Endodermal cell (in vitro differentiated cells): ENCODE results near the gene IPO11. TPM values are rescaled to one million over a fixed set of nuclear protein-coding genes. Genes with fewer than 3 reads are reported as not detected.

ENCODE experiments used
- DNase-seq: peaks from one replicate; pipeline ENCODE4 v3.0.0-alpha.2; 2017
- H3K27ac ChIP-seq: 2 replicates; pipeline ENCODE4 v1.5.1; 2013; ENCODE audit warnings: mild to moderate bottlenecking, low read depth, low read length, moderate library complexity
- H3K27me3 ChIP-seq: 2 replicates; pipeline ENCODE4 v1.6.1; 2013; ENCODE audit warnings: mild to moderate bottlenecking, low read length, moderate library complexity; ENCODE audit not compliant: insufficient read depth, control insufficient read depth, poor library complexity, severe bottlenecking
- H3K36me3 ChIP-seq: 2 replicates; pipeline ENCODE4 v1.7.0; 2013; ENCODE audit warnings: mild to moderate bottlenecking, low read length, moderate library complexity; ENCODE audit not compliant: control insufficient read depth, insufficient read depth
- H3K4me1 ChIP-seq: one replicate; pipeline ENCODE4 v1.7.0; 2013; ENCODE audit warnings: low read length; ENCODE audit not compliant: control insufficient read depth, insufficient read depth
- H3K4me3 ChIP-seq: 2 replicates; pipeline ENCODE4 v1.5.1; 2013; ENCODE audit warnings: mild to moderate bottlenecking, low read length, moderate library complexity
- H3K9ac ChIP-seq: 2 replicates; pipeline ENCODE4 v1.6.1; 2013; ENCODE audit warnings: mild to moderate bottlenecking, low read length, moderate library complexity; ENCODE audit not compliant: poor library complexity, severe bottlenecking; ENCODE audit errors: extremely low read depth
- H3K9me3 ChIP-seq: 2 replicates; pipeline ENCODE4 v1.6.1; 2013; ENCODE audit warnings: mild to moderate bottlenecking, low read length, moderate library complexity; ENCODE audit not compliant: control insufficient read depth
- H3K27ac Mint-ChIP-seq: 2 replicates; pipeline ENCODE4 v1.8.0; 2020; ENCODE audit warnings: mixed read lengths
- H3K27me3 Mint-ChIP-seq: 2 replicates; pipeline ENCODE4 v1.8.0; 2021; ENCODE audit warnings: mild to moderate bottlenecking, mixed read lengths; ENCODE audit not compliant: insufficient read depth
- H3K36me3 Mint-ChIP-seq: 2 replicates; pipeline ENCODE4 v1.8.0; 2020; ENCODE audit warnings: low read depth, mixed read lengths
- H3K4me1 Mint-ChIP-seq: 2 replicates; pipeline ENCODE4 v1.8.0; 2020; ENCODE audit warnings: mixed read lengths
- H3K4me3 Mint-ChIP-seq: 2 replicates; pipeline ENCODE4 v1.8.0; 2020; ENCODE audit warnings: mild to moderate bottlenecking, moderate library complexity, mixed read lengths
- H3K9me3 Mint-ChIP-seq: 2 replicates; pipeline ENCODE4 v1.8.0; 2020; ENCODE audit warnings: mild to moderate bottlenecking, mixed read lengths
- CTCF ChIP-seq: fragments of 200-600 bp; sonication (generic); conservative IDR thresholded peaks from 2 replicates; pipeline ENCODE4 v1.5.0; 2021; ENCODE audit warnings: antibody characterized with exemption, mild to moderate bottlenecking
- WGBS, 2 experiments: methylation state at CpG; one replicate each; pipeline versions ENCODE4 v1.1.5 to v1.1.7; 2013; ENCODE audit warnings: missing lambda C conversion rate in 2 of 2, mixed read lengths in 1 of 2; ENCODE audit not compliant: insufficient coverage in 1 of 2, insufficient read length in 1 of 2; 5-methylcytosine and 5-hydroxymethylcytosine counted together
- total RNA-seq, 2 donors: library from RNA; stranded (reverse); fragmentation: NEBNext Ultra II Directional in 1 of 2; extraction: Animal tissue kit (Norgen Biotek cat#: 25700) in 1 of 2; gene quantifications; 2 replicates in 1 of 2; 3 replicates in 1 of 2; pipeline ENCODE4 v1.2.1, GENCODE V29; 2021

The IPO11 gene
- total RNA-seq, 2 donors from 2014 or later = 51.6 to 55.8 TPM

GRCh38 chr5:62588668-62589067, 176.1 kb downstream of the IPO11 start:
- 84 to 92% methylated on average over 4 of the region's 4 CpGs for WGBS, 2 experiments

GRCh38 chr5:62589504-62589903, 176.9 kb downstream of the IPO11 start:
- no peak for DNase-seq
- H3K27ac ChIP-seq = no peak overlapping the region
- Mint-ChIP-seq H3K4me1 (peaks cover 16% of the 10 kb centered on the region), H3K27me3 (no peaks in the 10 kb centered on the region), H3K36me3 (peaks cover 32% of the 10 kb centered on the region), H3K9me3 (no peaks in the 10 kb centered on the region), H3K4me3 (no peak overlapping the region), H3K27ac (no peak overlapping the region)
- WGBS, 2 experiments = 90 to 93% methylated on average over 2 of the region's 2 CpGs
- no peak overlapping the region for H3K4me3 ChIP-seq
- H3K36me3 ChIP-seq = peaks cover 17% of the 10 kb centered on the region
- H3K27me3 ChIP-seq = no peaks in the 10 kb centered on the region
- no peaks in the 10 kb centered on the region for H3K9me3 ChIP-seq
- TF ChIP-seq CTCF = peak; percentile 34
- peaks cover 5% of the 10 kb centered on the region for H3K4me1 ChIP-seq
- no peak overlapping the region for H3K9ac ChIP-seq

More at GRCh38 chr5:62588668-62589067, 176.1 kb downstream of the IPO11 start:
- Mint-ChIP-seq H3K27me3 (no peaks in the 10 kb centered on the region), H3K36me3 (peaks cover 32% of the 10 kb centered on the region), H3K9me3 (no peaks in the 10 kb centered on the region), H3K27ac (no peak overlapping the region), H3K4me3 (no peak overlapping the region), H3K4me1 (peaks cover 12% of the 10 kb centered on the region)
- H3K27me3 ChIP-seq = no peaks in the 10 kb centered on the region
- TF ChIP-seq CTCF = no peak
- peaks cover 5% of the 10 kb centered on the region for H3K4me1 ChIP-seq
- peaks cover 14% of the 10 kb centered on the region for H3K36me3 ChIP-seq
- no peak overlapping the region for H3K27ac ChIP-seq
- no peaks in the 10 kb centered on the region for H3K9me3 ChIP-seq
- H3K9ac ChIP-seq = no peak overlapping the region
- H3K4me3 ChIP-seq = no peak overlapping the region
- no peak for DNase-seq

GRCh38 chr5:62590387-62590786, 177.8 kb downstream of the IPO11 start:
- Histone ChIP-seq H3K36me3 (peaks cover 18% of the 10 kb centered on the region), H3K4me1 (peaks cover under 1% of the 10 kb centered on the region), H3K27ac (no peak overlapping the region), H3K27me3 (no peaks in the 10 kb centered on the region), H3K9me3 (no peaks in the 10 kb centered on the region), H3K9ac (no peak overlapping the region), H3K4me3 (no peak overlapping the region)
- Mint-ChIP-seq H3K27ac (no peak overlapping the region), H3K36me3 (peaks cover 32% of the 10 kb centered on the region), H3K4me1 (peaks cover 15% of the 10 kb centered on the region), H3K9me3 (no peaks in the 10 kb centered on the region), H3K27me3 (no peaks in the 10 kb centered on the region), H3K4me3 (no peak overlapping the region)
- WGBS, 2 experiments = 77 to 100% methylated on average over 1 to 2 of the region's 2 CpGs
- no peak for DNase-seq
- no peak for TF ChIP-seq CTCF
